ENCODE results near the gene ST6GALNAC5. TPM values are rescaled to one million over a fixed set of nuclear protein-coding genes. Genes with fewer than 3 reads are reported as not detected.

ST6GALNAC5 gene
- polyA plus RNA-seq, 3 donors = not detected

GRCh38 chr1:77026135-77026534, 158.9 kb downstream of the ST6GALNAC5 start:
- H3K9ac ChIP-seq (ENCODE audit: insufficient read depth, low read length, poor library complexity, severe bottlenecking) = no peak overlapping the region
- H2AFZ ChIP-seq (ENCODE audit: insufficient read depth, low read depth, low read length, poor library complexity, severe bottlenecking) = no peak overlapping the region
- H3K27me3 ChIP-seq (ENCODE audit: control insufficient read depth in 2 of 2, insufficient read depth in 2 of 2, low read length in 2 of 2) = no peaks in the 10 kb centered on the region
- no peaks in the 10 kb centered on the region for H3K36me3 ChIP-seq (replicated peaks in 1 of 2; ENCODE audit: control insufficient read depth in 1 of 2, insufficient read depth in 2 of 2, low read length in 2 of 2)
- TF ChIP-seq CTCF (IDR thresholded peaks at IDR 0.05) = no peak
- Mint-ChIP-seq H3K27me3 (ENCODE audit: low read depth in 3 of 3) (peaks cover 4 to 5% (median 4%) of the 10 kb centered on the region in 3 donors), H3K9me3 (peaks cover 0 to 4% (median 0%) of the 10 kb centered on the region in 7 donors), H3K4me3 (no peak overlapping the region), H3K27ac (no peak overlapping the region), H3K36me3 (no peaks in the 10 kb centered on the region), H3K4me1 (no peaks in the 10 kb centered on the region)
- no peaks in the 10 kb centered on the region for H3K79me2 ChIP-seq (ENCODE audit: insufficient read depth, low read length)
- H3K27ac ChIP-seq (ENCODE audit: low read depth in 1 of 2, low read length in 2 of 2) = no peak overlapping the region
- H4K20me1 ChIP-seq (ENCODE audit: insufficient read depth, low read length) = no peaks in the 10 kb centered on the region
- intact Hi-C loops (cut with micrococcal nuclease) = no loop called here
- peaks cover 0 to 3% of the 10 kb centered on the region in 2 donors for H3K9me3 ChIP-seq (replicated peaks in 1 of 2; ENCODE audit: control insufficient read depth in 1 of 2, insufficient read depth in 1 of 2, low read length in 2 of 2)
- H3K4me2 ChIP-seq (replicated peaks; ENCODE audit: extremely low read depth, low read length, poor library complexity, severe bottlenecking) = no peak overlapping the region
- WGBS (ENCODE audit: insufficient coverage) = no CpG with 5 or more reads among the region's 2 CpGs
- no peak overlapping the region for H3K4me3 ChIP-seq (replicated peaks in 1 of 3; ENCODE audit: low read depth in 2 of 3, low read length in 3 of 3)
- DNase-seq = no peak
- no peaks in the 10 kb centered on the region for H3K4me1 ChIP-seq (ENCODE audit: control insufficient read depth in 1 of 2, insufficient read depth in 2 of 2, low read length in 2 of 2)

- H3K79me2 ChIP-seq (ENCODE audit: insufficient read depth, low read length) = no peaks in the 10 kb centered on the region
- no peak overlapping the region for H3K4me2 ChIP-seq (replicated peaks; ENCODE audit: extremely low read depth, low read length, poor library complexity, severe bottlenecking)
- no peak for DNase-seq
- H2AFZ ChIP-seq (ENCODE audit: insufficient read depth, low read depth, low read length, poor library complexity, severe bottlenecking) = no peak overlapping the region
- no CpG with 5 or more reads among the region's 1 CpG for WGBS (ENCODE audit: insufficient coverage)
- H3K36me3 ChIP-seq (replicated peaks in 1 of 2; ENCODE audit: control insufficient read depth in 1 of 2, insufficient read depth in 2 of 2, low read length in 2 of 2) = no peaks in the 10 kb centered on the region
- H3K9me3 ChIP-seq (replicated peaks in 1 of 2; ENCODE audit: control insufficient read depth in 1 of 2, insufficient read depth in 1 of 2, low read length in 2 of 2) = peaks cover 0 to 3% of the 10 kb centered on the region in 2 donors
- H3K4me3 ChIP-seq (replicated peaks in 1 of 3; ENCODE audit: low read depth in 2 of 3, low read length in 3 of 3) = no peak overlapping the region
- no peak overlapping the region for H3K9ac ChIP-seq (ENCODE audit: insufficient read depth, low read length, poor library complexity, severe bottlenecking)
- Mint-ChIP-seq H3K9me3 (peaks cover 0 to 4% (median 0%) of the 10 kb centered on the region in 7 donors), H3K27me3 (ENCODE audit: low read depth in 3 of 3) (peaks cover 4 to 5% (median 4%) of the 10 kb centered on the region in 3 donors), H3K27ac (no peak overlapping the region), H3K4me3 (no peak overlapping the region), H3K4me1 (no peaks in the 10 kb centered on the region), H3K36me3 (no peaks in the 10 kb centered on the region)
- no peaks in the 10 kb centered on the region for H4K20me1 ChIP-seq (ENCODE audit: insufficient read depth, low read length)
- no peaks in the 10 kb centered on the region for H3K4me1 ChIP-seq (ENCODE audit: control insufficient read depth in 1 of 2, insufficient read depth in 2 of 2, low read length in 2 of 2)
- no peaks in the 10 kb centered on the region for H3K27me3 ChIP-seq (ENCODE audit: control insufficient read depth in 2 of 2, insufficient read depth in 2 of 2, low read length in 2 of 2)
- H3K27ac ChIP-seq (ENCODE audit: low read depth in 1 of 2, low read length in 2 of 2) = no peak overlapping the region
- TF ChIP-seq CTCF (IDR thresholded peaks at IDR 0.05) = no peak
- intact Hi-C loops (cut with micrococcal nuclease) = no loop called here
Measured at GRCh38 chr1:77026640-77027039, 159.4 kb downstream of the ST6GALNAC5 start.
